Fibroblast of the aortic adventitia (primary cell): ENCODE measurements around the gene DSCAML1. TPM values are rescaled to one million over a fixed set of nuclear protein-coding genes. Genes with fewer than 3 reads are reported as not detected.

Experiments
- DNase-seq: peaks from one replicate; pipeline ENCODE4 v3.0.0-alpha.2; 2010; ENCODE audit warnings: low read depth
- H3K4me3 ChIP-seq: 2 replicates; pipeline ENCODE4 v1.5.1; 2011; ENCODE audit warnings: low read depth, mild to moderate bottlenecking, control low read depth, low read length, moderate library complexity
- total RNA-seq: library from RNA; depleted of rRNA; stranded (reverse); fragments of >200 nt; gene quantifications from 2 replicates; pipeline ENCODE4 v1.2.3, GENCODE V29; 2012; ENCODE audit warnings: low replicate concordance
- TF ChIP-seq, protein P1 (sequence below): IDR thresholded peaks from 2 replicates; pipeline ENCODE4 v1.5.1; 2011; ENCODE audit warnings: mild to moderate bottlenecking, low read length, control low read depth, inconsistent platforms; ENCODE audit not compliant: insufficient read depth

DSCAML1 gene
- total RNA-seq, 1 donor: not detected

DNA sequence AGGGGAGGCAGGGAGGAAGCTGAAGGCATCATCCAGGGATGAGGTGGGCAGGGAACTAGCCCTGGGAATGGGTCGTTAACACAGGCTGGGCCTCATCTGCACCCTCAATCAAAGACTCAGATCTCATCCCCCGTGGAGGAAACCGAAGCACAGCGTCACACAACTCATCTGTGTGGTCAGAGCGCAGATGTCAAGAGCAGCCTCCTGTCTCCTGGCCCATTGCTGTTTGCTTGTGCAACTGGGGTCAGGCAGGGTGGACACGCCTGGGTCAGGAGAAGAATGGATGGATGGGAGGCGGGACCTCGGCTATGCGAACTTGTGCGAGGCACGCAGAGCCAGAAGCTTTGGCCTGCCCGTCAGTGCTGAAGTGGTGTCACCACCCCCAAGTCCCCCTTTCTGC is 251.3 kb downstream of the DSCAML1 start:
- no peak for DNase-seq
- H3K4me3 ChIP-seq: no peak overlapping the region
- TF ChIP-seq, protein P1, sequence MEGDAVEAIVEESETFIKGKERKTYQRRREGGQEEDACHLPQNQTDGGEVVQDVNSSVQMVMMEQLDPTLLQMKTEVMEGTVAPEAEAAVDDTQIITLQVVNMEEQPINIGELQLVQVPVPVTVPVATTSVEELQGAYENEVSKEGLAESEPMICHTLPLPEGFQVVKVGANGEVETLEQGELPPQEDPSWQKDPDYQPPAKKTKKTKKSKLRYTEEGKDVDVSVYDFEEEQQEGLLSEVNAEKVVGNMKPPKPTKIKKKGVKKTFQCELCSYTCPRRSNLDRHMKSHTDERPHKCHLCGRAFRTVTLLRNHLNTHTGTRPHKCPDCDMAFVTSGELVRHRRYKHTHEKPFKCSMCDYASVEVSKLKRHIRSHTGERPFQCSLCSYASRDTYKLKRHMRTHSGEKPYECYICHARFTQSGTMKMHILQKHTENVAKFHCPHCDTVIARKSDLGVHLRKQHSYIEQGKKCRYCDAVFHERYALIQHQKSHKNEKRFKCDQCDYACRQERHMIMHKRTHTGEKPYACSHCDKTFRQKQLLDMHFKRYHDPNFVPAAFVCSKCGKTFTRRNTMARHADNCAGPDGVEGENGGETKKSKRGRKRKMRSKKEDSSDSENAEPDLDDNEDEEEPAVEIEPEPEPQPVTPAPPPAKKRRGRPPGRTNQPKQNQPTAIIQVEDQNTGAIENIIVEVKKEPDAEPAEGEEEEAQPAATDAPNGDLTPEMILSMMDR: no peak

DNA sequence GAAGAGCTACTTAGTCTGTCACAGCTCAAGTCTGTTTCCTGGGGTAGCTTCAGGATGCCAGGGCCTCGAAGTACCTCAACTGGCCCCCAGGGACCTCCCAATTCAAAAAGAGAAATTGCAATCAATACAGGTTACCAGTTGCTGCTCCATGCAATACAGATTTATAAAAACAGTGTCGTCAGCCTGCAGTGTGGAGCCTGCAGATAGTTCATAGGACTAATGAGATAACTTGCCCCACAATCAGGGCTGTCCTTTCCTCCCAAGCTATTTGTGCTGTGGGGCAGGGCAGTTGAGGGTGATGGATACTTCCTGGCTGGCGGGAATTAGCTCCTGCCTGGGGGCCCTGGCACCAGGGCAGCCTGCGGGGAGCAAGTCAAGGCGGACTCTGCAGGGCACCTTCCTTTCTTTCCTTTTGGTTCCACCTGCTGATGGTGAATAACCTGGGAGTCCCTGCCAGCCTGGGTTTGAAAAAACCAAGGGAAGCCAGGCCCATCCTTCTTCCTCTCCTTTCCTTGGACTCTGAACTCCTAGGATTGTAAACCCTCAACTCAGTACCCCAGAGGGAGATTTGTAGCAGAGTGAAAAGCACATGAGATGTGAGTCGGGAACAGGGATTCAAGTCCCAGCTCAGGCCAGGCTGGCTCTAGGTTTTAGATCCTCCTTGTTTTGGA is 252.8 kb downstream of the DSCAML1 start:
- H3K4me3 ChIP-seq: no peak overlapping the region
- no peak for DNase-seq
- TF ChIP-seq, protein P1: no peak

DNA sequence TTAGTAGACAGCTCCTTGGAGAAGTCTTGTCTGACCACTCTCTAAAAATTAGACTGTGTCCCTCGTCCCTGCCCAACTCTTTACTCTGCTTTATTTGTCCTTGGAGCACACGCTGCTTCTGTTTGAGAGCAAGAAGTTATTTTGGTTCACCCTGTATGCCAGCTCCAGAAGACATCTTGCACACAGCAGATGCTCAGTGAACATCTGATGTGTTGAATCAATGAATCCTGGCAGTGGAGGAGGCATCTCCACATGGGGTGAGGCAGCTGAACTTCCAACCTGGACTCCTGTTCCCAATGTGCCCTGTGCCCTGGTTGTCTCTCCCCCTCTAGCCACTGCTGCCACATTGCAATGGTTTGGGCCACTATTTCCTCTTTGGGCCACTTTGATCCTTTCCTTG is 255.8 kb downstream of the DSCAML1 start:
- no peak overlapping the region for H3K4me3 ChIP-seq
- TF ChIP-seq, protein P1: no peak
- no peak for DNase-seq

DNA sequence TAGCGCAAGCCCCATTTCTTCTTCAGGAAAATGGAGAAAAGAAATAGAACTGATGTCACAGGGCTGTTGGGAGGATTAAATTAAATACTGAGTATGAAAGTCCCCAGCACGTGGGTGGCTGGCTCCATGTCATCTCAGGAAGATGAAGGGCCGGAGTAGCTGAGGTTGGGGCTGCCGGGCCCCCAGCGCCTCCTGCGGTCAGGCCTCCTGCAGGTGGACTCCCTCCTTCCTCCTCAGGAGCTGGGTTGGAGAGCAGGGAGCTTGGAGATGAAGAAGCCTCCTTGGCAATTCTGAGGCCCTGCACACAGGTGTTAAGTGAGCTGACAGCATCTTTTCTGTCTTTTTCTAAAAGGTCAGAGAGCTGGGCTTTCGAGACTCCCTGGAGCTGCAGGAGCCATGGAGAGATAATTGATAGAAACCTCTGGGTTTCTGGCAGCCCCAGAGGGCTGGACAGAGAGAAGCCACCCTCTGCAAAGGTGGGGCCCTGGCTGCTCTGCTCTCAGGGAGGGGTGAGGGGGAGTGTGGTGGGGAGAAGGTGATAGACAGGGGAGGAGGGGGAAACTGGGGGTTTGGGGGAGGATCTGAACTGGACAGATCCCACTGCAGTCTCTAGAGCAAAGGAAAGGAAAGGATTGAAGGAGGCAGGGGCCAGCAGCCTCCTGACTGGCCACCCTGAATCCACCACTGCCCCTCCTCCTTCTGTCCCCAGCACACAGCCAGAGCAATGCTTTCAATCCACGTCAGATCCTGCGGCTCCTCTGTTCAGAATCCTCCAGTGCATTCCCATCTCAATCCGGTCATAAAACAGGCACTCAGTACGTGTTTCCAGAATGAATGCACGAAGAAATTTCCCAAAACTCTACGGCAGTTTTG is 258.5 kb downstream of the DSCAML1 start:
- TF ChIP-seq, protein P1: no peak

DNA sequence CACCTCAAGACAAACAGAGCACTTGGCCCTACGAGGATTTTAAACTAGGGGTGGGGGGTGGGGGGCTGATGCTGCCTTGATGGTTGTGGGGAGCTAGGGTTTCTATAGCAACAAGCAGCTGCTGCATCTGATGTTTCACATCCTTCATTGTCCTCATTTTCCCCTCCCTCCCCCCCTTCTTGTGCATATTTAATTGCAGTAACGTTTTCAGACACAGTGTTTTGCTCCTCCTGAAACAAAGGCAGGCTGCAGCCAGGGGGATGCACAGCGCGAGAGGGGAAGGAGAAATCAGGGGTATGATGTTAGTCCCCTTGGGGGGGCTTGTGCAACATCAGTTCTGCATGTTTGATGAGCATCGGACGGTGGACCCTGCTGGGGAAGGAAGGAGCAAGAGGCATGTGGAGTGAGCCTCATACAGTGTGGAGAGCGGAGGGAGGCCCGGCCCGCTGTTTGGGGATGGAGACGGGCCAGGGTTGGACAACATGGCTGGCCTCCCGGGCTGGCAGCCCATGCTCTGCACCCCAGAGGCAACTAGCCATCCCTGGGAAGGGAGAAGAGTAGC is 261.1 kb downstream of the DSCAML1 start:
- TF ChIP-seq, protein P1: no peak
- H3K4me3 ChIP-seq: no peak overlapping the region
- DNase-seq: no peak

More for the DNA sequence above, 258.5 kb downstream of the DSCAML1 start:
- no peak overlapping the region for H3K4me3 ChIP-seq
- DNase-seq: no peak

DNA sequence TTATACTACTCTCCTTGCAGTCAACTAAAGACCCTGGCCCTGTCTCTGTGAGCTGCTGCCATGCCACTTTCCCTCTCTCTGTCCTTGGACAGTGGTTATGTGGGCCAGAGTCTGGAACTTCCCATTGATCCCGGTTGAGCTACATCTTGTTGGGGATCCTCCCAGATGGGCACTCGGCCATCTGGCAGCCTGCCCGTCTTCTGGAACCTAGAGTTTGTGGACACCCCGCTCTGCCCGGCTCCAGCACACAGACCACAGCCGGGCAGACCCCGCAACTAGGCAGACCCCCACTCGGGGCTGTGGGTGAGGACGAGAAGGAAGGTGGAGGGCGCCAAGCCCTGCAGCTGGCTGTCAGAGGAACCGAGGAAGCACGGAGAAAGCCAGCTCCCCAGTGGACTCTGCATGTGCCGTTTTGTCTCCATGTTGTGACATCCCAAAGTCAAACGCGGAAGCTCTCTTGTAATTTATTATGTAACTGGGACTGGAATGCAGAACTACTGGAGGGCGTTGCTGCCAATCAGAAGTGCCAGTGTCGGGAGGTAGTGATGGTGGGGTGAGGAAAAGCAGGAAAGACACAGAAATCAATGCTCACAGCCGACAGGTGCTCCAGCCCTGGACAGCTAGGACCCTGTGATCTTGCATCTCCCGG is 261.7 kb downstream of the DSCAML1 start:
- H3K4me3 ChIP-seq: no peak overlapping the region
- DNase-seq: no peak
- TF ChIP-seq, protein P1: no peak
